Neural cell (in vitro differentiated cells): ENCODE results near the gene DGKA.

ENCODE experiments used
- CTCF ChIP-seq: fragments of 450-650 bp; IDR thresholded peaks from 2 replicates; pipeline ENCODE4 v1.5.1; 2014; ENCODE audit warnings: antibody characterized with exemption, mild to moderate bottlenecking, moderate library complexity; ENCODE audit not compliant: poor library complexity, severe bottlenecking
- EZH2 ChIP-seq: fragments of 200-600, 300-800 bp; shearing (Covaris generic), sonication (generic); IDR thresholded peaks from 2 replicates; pipeline ENCODE4 v1.6.1; 2014; ENCODE audit warnings: antibody characterized with exemption, low read length, borderline replicate concordance, mild to moderate bottlenecking; ENCODE audit not compliant: insufficient read depth, poor library complexity, severe bottlenecking
- MXI1 ChIP-seq: fragments of 450-650 bp; conservative IDR thresholded peaks from 2 replicates; pipeline ENCODE4 v1.6.1; 2014; ENCODE audit warnings: antibody characterized with exemption, mild to moderate bottlenecking; ENCODE audit not compliant: poor library complexity, severe bottlenecking
- POLR2AphosphoS5 ChIP-seq: IDR thresholded peaks from 2 replicates; pipeline ENCODE4 v1.6.1; 2012
- RAD21 ChIP-seq: fragments of 450-650 bp; conservative IDR thresholded peaks from 2 replicates; pipeline ENCODE4 v1.6.1; 2014; ENCODE audit warnings: antibody characterized with exemption, mild to moderate bottlenecking, moderate library complexity
- REST ChIP-seq: IDR thresholded peaks from 2 replicates; pipeline ENCODE4 v1.6.1; 2012; ENCODE audit warnings: borderline replicate concordance
- TAF1 ChIP-seq: IDR thresholded peaks from 2 replicates; pipeline ENCODE4 v1.6.1; 2012; ENCODE audit warnings: low read depth

GRCh38 chr12:55984861-55985260, 53.9 kb downstream of the DGKA start:
- TF ChIP-seq CTCF, result no peak
- no peak for TF ChIP-seq TAF1
- no peak for TF ChIP-seq POLR2AphosphoS5
- TF ChIP-seq EZH2, result no peak
- no peak for TF ChIP-seq RAD21
- TF ChIP-seq REST, result no peak
- TF ChIP-seq MXI1, result no peak
